HL-60 (cell line): ENCODE measurements around the gene MSRB3.
"Not testable (repeated sequence)": the region's sequence is repeated elsewhere in the genome, so short reads cannot be mapped to it uniquely, and the experiment has no call there.

Experiments used
- DNase-seq, 2 experiments: peaks; one replicate each; pipeline ENCODE4 v3.0.0-alpha.2; 2010 to 2020; ENCODE audit warnings: low read depth in 1 of 2, low spot score in 1 of 2
- H3K27ac ChIP-seq: fragments of 250-450 bp; sonication (Bioruptor Pico); replicated peaks from 2 replicates; pipeline ENCODE4 v1.5.1; 2020; ENCODE audit warnings: mild to moderate bottlenecking, moderate library complexity
- H3K27me3 ChIP-seq: fragments of 250-450 bp; sonication (Bioruptor Pico); 2 replicates; pipeline ENCODE4 v1.5.1; 2021; ENCODE audit warnings: mild to moderate bottlenecking, moderate library complexity; ENCODE audit not compliant: insufficient read depth, poor library complexity, severe bottlenecking
- H3K4me3 ChIP-seq: replicated peaks from 2 replicates; pipeline ENCODE4 v1.5.1; 2011; ENCODE audit warnings: mild to moderate bottlenecking, control low read depth, low read length; ENCODE audit not compliant: insufficient read depth
- CTCF ChIP-seq: IDR thresholded peaks from one replicate; pipeline ENCODE4 v1.5.1; 2011; ENCODE audit warnings: low read length, control low read depth, inconsistent platforms; ENCODE audit not compliant: insufficient read depth
- GABPA ChIP-seq: IDR thresholded peaks from 2 replicates; pipeline ENCODE4 v1.6.1; 2012; ENCODE audit warnings: low read depth
- POLR2AphosphoS5 ChIP-seq: IDR thresholded peaks from 2 replicates; pipeline ENCODE4 v1.6.1; 2012; ENCODE audit warnings: low read depth
- REST ChIP-seq: IDR thresholded peaks from 2 replicates; pipeline ENCODE4 v1.6.1; 2012; ENCODE audit warnings: low read depth; ENCODE audit not compliant: insufficient replicate concordance
- SPI1 ChIP-seq: IDR thresholded peaks from 2 replicates; pipeline ENCODE4 v1.6.1; 2012; ENCODE audit warnings: low read depth, mild to moderate bottlenecking, borderline replicate concordance

The MSRB3 gene

GRCh38 chr12:65472079-65472478 is 193.6 kb downstream of the MSRB3 start:
- no peak for DNase-seq
- no peak overlapping the region for H3K4me3 ChIP-seq
- no peaks in the 10 kb centered on the region for H3K27me3 ChIP-seq
- no peak overlapping the region for H3K27ac ChIP-seq
- no peak for TF ChIP-seq POLR2AphosphoS5
- TF ChIP-seq GABPA, result no peak
- no peak for TF ChIP-seq SPI1
- no peak for TF ChIP-seq REST
- no peak for TF ChIP-seq CTCF

GRCh38 chr12:65474831-65475230 is 196.3 kb downstream of the MSRB3 start:
- DNase-seq, result no peak
- Histone ChIP-seq H3K27ac (no peak overlapping the region), H3K4me3 (no peak overlapping the region), H3K27me3 (no peaks in the 10 kb centered on the region)
- no peak for TF ChIP-seq REST
- TF ChIP-seq CTCF, result no peak
- TF ChIP-seq SPI1, result no peak
- no peak for TF ChIP-seq POLR2AphosphoS5
- TF ChIP-seq GABPA, result no peak

- TF ChIP-seq SPI1 (no peak), GABPA (no peak), POLR2AphosphoS5 (no peak), REST (no peak), CTCF (no peak)
- no peaks in the 10 kb centered on the region for H3K27me3 ChIP-seq
- H3K27ac ChIP-seq, result no peak overlapping the region
- no peak for DNase-seq
- H3K4me3 ChIP-seq, result no peak overlapping the region
Measured at GRCh38 chr12:65477721-65478120, 199.2 kb downstream of the MSRB3 start.

GRCh38 chr12:65483891-65484516 is 205.5 kb downstream of the MSRB3 start:
- H3K27ac ChIP-seq, DNase-seq, H3K4me3 ChIP-seq, H3K27me3 ChIP-seq: not testable (repeated sequence)
